Measurements from ENCODE around the gene CRISPLD2. TPM values are rescaled to one million over a fixed set of nuclear protein-coding genes. Genes with fewer than 3 reads are reported as not detected.

The CRISPLD2 gene
- polyA plus RNA-seq (ENCODE audit: insufficient read length in 3 of 3): 1 to 10 TPM; 6.1 to 7.6 (median 6.3) TPM

- peak in 2 of 3 donors; percentile 76 to 84 for DNase-seq (ENCODE audit: low read depth in 3 of 3, low spot score in 2 of 3)
Observed at GRCh38 chr16:84819644-84820304, at the start of gene CRISPLD2. Gene CRISPLD2, plus strand, starts transcription at chr16:84819985. Its CDS starts 18,511 bp downstream, at chr16:84838496.

GRCh38 chr16:84773312-84773711 lies 46.5 kb upstream of the CRISPLD2 start:
- no peak for DNase-seq (ENCODE audit: low read depth in 3 of 3, low spot score in 2 of 3)

- no peak for DNase-seq (ENCODE audit: low read depth in 3 of 3, low spot score in 2 of 3)
Observed at GRCh38 chr16:84774810-84775209, 45.0 kb upstream of the CRISPLD2 start.

GRCh38 chr16:84775262-84775810 lies 44.4 kb upstream of the CRISPLD2 start:
- DNase-seq (ENCODE audit: low read depth in 3 of 3, low spot score in 2 of 3): no peak

GRCh38 chr16:84777435-84777834 lies 42.4 kb upstream of the CRISPLD2 start:
- no peak for DNase-seq (ENCODE audit: low read depth in 3 of 3, low spot score in 2 of 3)

GRCh38 chr16:84778720-84779119 lies 41.1 kb upstream of the CRISPLD2 start:
- no peak for DNase-seq (ENCODE audit: low read depth in 3 of 3, low spot score in 2 of 3)

- no peak for DNase-seq (ENCODE audit: low read depth in 3 of 3, low spot score in 2 of 3)
Observed at GRCh38 chr16:84780063-84780462, 39.7 kb upstream of the CRISPLD2 start.

- no peak for DNase-seq (ENCODE audit: low read depth in 3 of 3, low spot score in 2 of 3)
Observed at GRCh38 chr16:84780544-84781376, 39.0 kb upstream of the CRISPLD2 start.

- DNase-seq (ENCODE audit: low read depth in 3 of 3, low spot score in 2 of 3): no peak
Observed at GRCh38 chr16:84782846-84783245, 36.9 kb upstream of the CRISPLD2 start.

GRCh38 chr16:84785843-84786581 lies 33.8 kb upstream of the CRISPLD2 start:
- DNase-seq (ENCODE audit: low read depth in 3 of 3, low spot score in 2 of 3): peak in 2 of 3 donors; percentile 15 to 29

- no peak for DNase-seq (ENCODE audit: low read depth in 3 of 3, low spot score in 2 of 3)
Observed at GRCh38 chr16:84786605-84787262, 33.1 kb upstream of the CRISPLD2 start.

GRCh38 chr16:84787263-84787622 lies 32.5 kb upstream of the CRISPLD2 start:
- DNase-seq (ENCODE audit: low read depth in 3 of 3, low spot score in 2 of 3): no peak

GRCh38 chr16:84788920-84789391 lies 30.8 kb upstream of the CRISPLD2 start:
- DNase-seq (ENCODE audit: low read depth in 3 of 3, low spot score in 2 of 3): no peak

- DNase-seq (ENCODE audit: low read depth in 3 of 3, low spot score in 2 of 3): no peak
Observed at GRCh38 chr16:84789431-84789830, 30.4 kb upstream of the CRISPLD2 start.

GRCh38 chr16:84790301-84790700 lies 29.5 kb upstream of the CRISPLD2 start:
- DNase-seq (ENCODE audit: low read depth in 3 of 3, low spot score in 2 of 3): no peak

GRCh38 chr16:84791088-84791487 lies 28.7 kb upstream of the CRISPLD2 start:
- no peak for DNase-seq (ENCODE audit: low read depth in 3 of 3, low spot score in 2 of 3)

- no peak for DNase-seq (ENCODE audit: low read depth in 3 of 3, low spot score in 2 of 3)
Observed at GRCh38 chr16:84791501-84791900, 28.3 kb upstream of the CRISPLD2 start.

- DNase-seq (ENCODE audit: low read depth in 3 of 3, low spot score in 2 of 3): no peak
Observed at GRCh38 chr16:84794186-84794585, 25.6 kb upstream of the CRISPLD2 start.

- DNase-seq (ENCODE audit: low read depth in 3 of 3, low spot score in 2 of 3): no peak
Observed at GRCh38 chr16:84794626-84795025, 25.2 kb upstream of the CRISPLD2 start.

- DNase-seq (ENCODE audit: low read depth in 3 of 3, low spot score in 2 of 3): no peak
Observed at GRCh38 chr16:84795329-84796053, 24.3 kb upstream of the CRISPLD2 start.
